ENCODE results near the gene WDR33. TPM values are rescaled to one million over a fixed set of nuclear protein-coding genes. Genes with fewer than 3 reads are reported as not detected.

The WDR33 gene
- total RNA-seq, 2 donors from 2014 or later, result 76.3 to 82.5 TPM

DNA sequence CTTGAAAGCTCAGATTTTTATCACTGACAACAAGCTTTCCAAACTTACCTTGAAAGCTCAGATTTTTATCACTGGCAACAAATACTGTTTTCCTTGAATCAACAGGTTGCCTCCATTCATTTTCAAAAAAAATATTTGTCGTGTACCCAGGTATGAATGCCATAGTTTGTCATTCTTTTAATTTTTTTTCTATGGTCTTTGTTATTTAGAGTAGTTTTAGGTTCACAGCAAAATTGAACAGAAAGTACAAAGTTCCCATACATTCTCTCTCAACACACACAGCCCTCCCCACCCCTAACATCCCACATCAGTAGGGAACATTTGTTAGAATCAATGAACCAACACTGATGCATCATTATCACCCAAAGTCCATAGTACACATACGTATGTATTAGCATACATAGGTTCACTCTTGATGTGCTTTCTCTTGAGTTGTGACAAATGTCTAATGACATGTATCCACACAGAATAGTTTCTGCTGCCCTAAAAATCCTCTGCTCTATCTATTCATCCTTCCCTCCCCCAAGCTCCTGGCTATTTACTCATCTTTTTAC lies 25.9 kb downstream of the WDR33 start:
- peaks cover 29% of the 10 kb centered on the region for H3K36me3 Mint-ChIP-seq (ENCODE audit: low read depth)
- peaks cover 9% of the 10 kb centered on the region for H3K9me3 Mint-ChIP-seq
- peaks cover 13% of the 10 kb centered on the region for H3K4me1 Mint-ChIP-seq
- TF ChIP-seq, protein P1, sequence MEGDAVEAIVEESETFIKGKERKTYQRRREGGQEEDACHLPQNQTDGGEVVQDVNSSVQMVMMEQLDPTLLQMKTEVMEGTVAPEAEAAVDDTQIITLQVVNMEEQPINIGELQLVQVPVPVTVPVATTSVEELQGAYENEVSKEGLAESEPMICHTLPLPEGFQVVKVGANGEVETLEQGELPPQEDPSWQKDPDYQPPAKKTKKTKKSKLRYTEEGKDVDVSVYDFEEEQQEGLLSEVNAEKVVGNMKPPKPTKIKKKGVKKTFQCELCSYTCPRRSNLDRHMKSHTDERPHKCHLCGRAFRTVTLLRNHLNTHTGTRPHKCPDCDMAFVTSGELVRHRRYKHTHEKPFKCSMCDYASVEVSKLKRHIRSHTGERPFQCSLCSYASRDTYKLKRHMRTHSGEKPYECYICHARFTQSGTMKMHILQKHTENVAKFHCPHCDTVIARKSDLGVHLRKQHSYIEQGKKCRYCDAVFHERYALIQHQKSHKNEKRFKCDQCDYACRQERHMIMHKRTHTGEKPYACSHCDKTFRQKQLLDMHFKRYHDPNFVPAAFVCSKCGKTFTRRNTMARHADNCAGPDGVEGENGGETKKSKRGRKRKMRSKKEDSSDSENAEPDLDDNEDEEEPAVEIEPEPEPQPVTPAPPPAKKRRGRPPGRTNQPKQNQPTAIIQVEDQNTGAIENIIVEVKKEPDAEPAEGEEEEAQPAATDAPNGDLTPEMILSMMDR (conservative IDR thresholded peaks at IDR 0.05), result no peak
- H3K9ac ChIP-seq (ENCODE audit: extremely low read depth, low read length, poor library complexity, severe bottlenecking), result no peak overlapping the region
- H3K27ac Mint-ChIP-seq, result no peak overlapping the region
- H3K9me3 ChIP-seq (ENCODE audit: control insufficient read depth, low read length), result peaks cover 3% of the 10 kb centered on the region
- no peaks in the 10 kb centered on the region for H3K27me3 ChIP-seq (ENCODE audit: control insufficient read depth, insufficient read depth, low read length, poor library complexity, severe bottlenecking)
- peaks cover 35% of the 10 kb centered on the region for H3K36me3 ChIP-seq (ENCODE audit: control insufficient read depth, insufficient read depth, low read length)
- no peak overlapping the region for H3K4me3 ChIP-seq (ENCODE audit: low read length)
- DNase-seq, result no peak
- no peak overlapping the region for H3K4me3 Mint-ChIP-seq
- WGBS, 2 experiments (ENCODE audit: insufficient coverage in 1 of 2, insufficient read length in 1 of 2), result 86 to 92% methylated on average over 1 to 2 of the region's 2 CpGs
- no peaks in the 10 kb centered on the region for H3K4me1 ChIP-seq (ENCODE audit: control insufficient read depth, insufficient read depth, low read length)
- no peak overlapping the region for H3K27ac ChIP-seq (ENCODE audit: low read depth, low read length)
- H3K27me3 Mint-ChIP-seq (ENCODE audit: insufficient read depth), result no peaks in the 10 kb centered on the region

DNA sequence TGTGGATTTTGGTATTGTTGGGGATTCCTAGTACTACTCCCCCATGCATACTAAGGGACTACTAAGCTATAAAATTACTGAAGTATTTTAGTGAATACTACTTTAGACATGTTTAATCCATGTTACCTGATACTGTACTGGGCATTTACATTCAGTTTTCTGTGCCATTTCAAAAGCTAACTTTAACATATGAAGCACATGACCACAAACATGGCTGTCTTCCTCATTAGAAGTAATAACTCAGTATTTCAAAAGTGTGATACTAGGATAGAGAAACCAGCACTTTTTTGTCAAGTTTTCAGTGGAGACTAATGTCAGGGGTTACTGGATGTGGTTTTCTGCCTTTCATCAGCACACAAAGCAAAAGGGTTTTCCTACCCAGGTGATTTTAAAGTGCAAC lies 27.9 kb downstream of the WDR33 start:
- DNase-seq, result no peak
- no peak overlapping the region for H3K9ac ChIP-seq (ENCODE audit: extremely low read depth, low read length, poor library complexity, severe bottlenecking)
- no peaks in the 10 kb centered on the region for H3K27me3 ChIP-seq (ENCODE audit: control insufficient read depth, insufficient read depth, low read length, poor library complexity, severe bottlenecking)
- no peak overlapping the region for H3K27ac ChIP-seq (ENCODE audit: low read depth, low read length)
- no peak overlapping the region for H3K4me3 ChIP-seq (ENCODE audit: low read length)
- H3K9me3 Mint-ChIP-seq, result peaks cover 3% of the 10 kb centered on the region
- no peaks in the 10 kb centered on the region for H3K9me3 ChIP-seq (ENCODE audit: control insufficient read depth, low read length)
- peaks cover 18% of the 10 kb centered on the region for H3K4me1 Mint-ChIP-seq
- no peak overlapping the region for H3K27ac Mint-ChIP-seq
- no peak overlapping the region for H3K4me3 Mint-ChIP-seq
- H3K36me3 Mint-ChIP-seq (ENCODE audit: low read depth), result peaks cover 35% of the 10 kb centered on the region
- H3K36me3 ChIP-seq (ENCODE audit: control insufficient read depth, insufficient read depth, low read length), result peaks cover 33% of the 10 kb centered on the region
- TF ChIP-seq, protein P1 (conservative IDR thresholded peaks at IDR 0.05), result no peak
- H3K4me1 ChIP-seq (ENCODE audit: control insufficient read depth, insufficient read depth, low read length), result no peaks in the 10 kb centered on the region
- H3K27me3 Mint-ChIP-seq (ENCODE audit: insufficient read depth), result no peaks in the 10 kb centered on the region

DNA sequence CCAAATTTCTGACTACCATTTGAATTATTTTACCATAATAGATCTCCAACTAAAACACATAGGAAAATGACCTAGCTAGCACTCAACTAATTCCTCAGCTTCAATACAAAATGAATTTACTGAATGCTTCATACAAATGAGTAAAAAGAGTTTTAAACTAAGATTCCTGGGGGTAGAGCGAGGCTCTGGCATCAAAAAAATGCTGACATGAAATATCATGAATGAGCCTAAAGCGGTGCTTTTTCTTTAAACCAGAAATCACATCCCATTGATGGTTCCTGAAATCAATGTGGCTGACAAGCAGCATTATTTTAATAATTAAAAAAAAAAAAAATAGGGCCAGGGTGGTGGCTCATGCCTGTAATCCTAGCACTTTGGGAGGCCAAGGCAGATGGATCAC lies 32.1 kb downstream of the WDR33 start:
- Mint-ChIP-seq H3K4me1 (peaks cover 27% of the 10 kb centered on the region), H3K36me3 (ENCODE audit: low read depth) (peaks cover 37% of the 10 kb centered on the region), H3K4me3 (no peak overlapping the region), H3K27ac (no peak overlapping the region), H3K27me3 (ENCODE audit: insufficient read depth) (no peaks in the 10 kb centered on the region), H3K9me3 (peaks cover 3% of the 10 kb centered on the region)
- no peak overlapping the region for H3K4me3 ChIP-seq (ENCODE audit: low read length)
- no peaks in the 10 kb centered on the region for H3K9me3 ChIP-seq (ENCODE audit: control insufficient read depth, low read length)
- H3K27me3 ChIP-seq (ENCODE audit: control insufficient read depth, insufficient read depth, low read length, poor library complexity, severe bottlenecking), result no peaks in the 10 kb centered on the region
- WGBS, 2 experiments (ENCODE audit: insufficient coverage in 1 of 2, insufficient read length in 1 of 2), result 93 to 100% methylated on average over 2 of the region's 2 CpGs
- TF ChIP-seq, protein P1 (conservative IDR thresholded peaks at IDR 0.05), result no peak
- peaks cover 2% of the 10 kb centered on the region for H3K4me1 ChIP-seq (ENCODE audit: control insufficient read depth, insufficient read depth, low read length)
- DNase-seq, result no peak
- H3K9ac ChIP-seq (ENCODE audit: extremely low read depth, low read length, poor library complexity, severe bottlenecking), result no peak overlapping the region
- H3K27ac ChIP-seq (ENCODE audit: low read depth, low read length), result no peak overlapping the region
- peaks cover 15% of the 10 kb centered on the region for H3K36me3 ChIP-seq (ENCODE audit: control insufficient read depth, insufficient read depth, low read length)

All from endodermal cell (in vitro differentiated cells).